SK-N-SH (cell line): ENCODE results near the gene NTSR1. TPM values are rescaled to one million over a fixed set of nuclear protein-coding genes. Genes with fewer than 3 reads are reported as not detected.

Experiments
- CTCF ChIA-PET: fragments of 300-600, 350-600 bp; formaldehyde crosslinking; extraction: SDS; loops from one replicate; lab custom pipeline; 2021; lab: Yijun Ruan, JAX
- POLR2A ChIA-PET: fragments of 350-600 bp; sonication (Branson Sonifier 250); formaldehyde crosslinking; extraction: SDS; loops from one replicate; lab custom pipeline; 2020; ENCODE audit warnings: antibody characterized with exemption, inconsistent platforms; lab: Yijun Ruan, JAX
- DNase-seq: peaks from one replicate; pipeline ENCODE4 v3.0.0; 2012
- H2AFZ ChIP-seq: fragments of 200-600 bp; sonication (generic); 2 replicates; pipeline ENCODE4 v1.8.1; 2016; ENCODE audit warnings: antibody characterized with exemption, mild to moderate bottlenecking, low read depth
- H3F3A ChIP-seq: fragments of 200-600 bp; sonication (generic); replicated peaks from 2 replicates; pipeline ENCODE3; 2016; ENCODE audit warnings: antibody characterized with exemption, mild to moderate bottlenecking; ENCODE audit not compliant: insufficient read depth
- H3K27ac ChIP-seq, 2 experiments: fragments of 200-500 bp in 1 of 2; fragments of 200-600 bp in 1 of 2; sonication (Bioruptor generic) in 1 of 2; sonication (generic), shearing (Covaris generic) in 1 of 2; 2 replicates each; pipeline versions ENCODE4 v1.5.1 to v1.6.1; 2014 to 2016; ENCODE audit warnings: low read depth in 2 of 2, inconsistent platforms in 1 of 2, low read length in 1 of 2, mild to moderate bottlenecking in 1 of 2, mixed read lengths in 1 of 2
- H3K27me3 ChIP-seq: fragments of 200-600 bp; sonication (generic), shearing (Covaris generic); 2 replicates; pipeline ENCODE4 v1.6.1; 2016; ENCODE audit warnings: mixed run types; ENCODE audit not compliant: insufficient read depth
- H3K36me3 ChIP-seq, 2 experiments: fragments of 200-500 bp in 1 of 2; fragments of 200-600 bp in 1 of 2; sonication (Bioruptor generic) in 1 of 2; sonication (generic) in 1 of 2; replicated peaks in 1 of 2; 2 replicates each; pipeline versions ENCODE3 to v1.5.1; 2014 to 2016; ENCODE audit warnings: low read length in 1 of 2, mild to moderate bottlenecking in 1 of 2; ENCODE audit not compliant: insufficient read depth in 2 of 2, control insufficient read depth in 1 of 2
- H3K4me1 ChIP-seq, 2 experiments: fragments of 200-500 bp in 1 of 2; fragments of 200-600 bp in 1 of 2; sonication (Bioruptor generic) in 1 of 2; sonication (generic), shearing (Covaris generic) in 1 of 2; 2 replicates each; pipeline versions ENCODE4 v1.5.1 to v1.6.1; 2014 to 2016; ENCODE audit warnings: low read depth in 1 of 2, low read length in 1 of 2, mixed run types in 1 of 2; ENCODE audit not compliant: insufficient read depth in 2 of 2, control insufficient read depth in 1 of 2
- H3K4me2 ChIP-seq: fragments of 200-600 bp; sonication (generic), shearing (Covaris generic); 2 replicates; pipeline ENCODE4 v1.6.1; 2017; ENCODE audit warnings: mixed run types
- H3K4me3 ChIP-seq, 2 experiments: fragments of 200-500 bp in 1 of 2; fragments of 200-600 bp in 1 of 2; sonication (Bioruptor generic) in 1 of 2; sonication (generic), shearing (Covaris generic) in 1 of 2; 2 replicates each; pipeline versions ENCODE4 v1.5.1 to v1.8.1; 2014 to 2016; ENCODE audit warnings: low read depth in 2 of 2, inconsistent platforms in 1 of 2, low read length in 1 of 2, mild to moderate bottlenecking in 1 of 2, mixed read lengths in 1 of 2, moderate library complexity in 1 of 2
- H3K79me2 ChIP-seq: fragments of 200-600 bp; sonication (generic); 2 replicates; pipeline ENCODE4 v1.8.1; 2017; ENCODE audit warnings: mild to moderate bottlenecking; ENCODE audit not compliant: insufficient read depth
- H3K9ac ChIP-seq: fragments of 200-600 bp; sonication (generic); 2 replicates; pipeline ENCODE4 v1.6.1; 2017; ENCODE audit warnings: mixed run types
- H3K9me2 ChIP-seq: fragments of 200-600 bp; sonication (generic); 2 replicates; pipeline ENCODE4 v1.6.1; 2017; ENCODE audit warnings: mixed run types
- H3K9me3 ChIP-seq: fragments of 200-600 bp; sonication (generic); 2 replicates; pipeline ENCODE4 v1.6.1; 2017; ENCODE audit warnings: mixed run types, mild to moderate bottlenecking, moderate library complexity
- H4K20me1 ChIP-seq: fragments of 200-600 bp; sonication (generic); 2 replicates; pipeline ENCODE4 v1.6.1; 2017; ENCODE audit warnings: mild to moderate bottlenecking, mixed run types; ENCODE audit not compliant: insufficient read depth
- CHD2 ChIP-seq: fragments of 150-350 bp; IDR thresholded peaks from 2 replicates; pipeline ENCODE4 v1.6.1; 2018; ENCODE audit warnings: low read length; ENCODE audit not compliant: partially characterized antibody
- CTCF ChIP-seq: fragments of 200-600 bp; sonication (generic); IDR thresholded peaks from 2 replicates; pipeline ENCODE4 v1.6.1; 2017; ENCODE audit warnings: antibody characterized with exemption, mild to moderate bottlenecking, moderate library complexity
- ELF1 ChIP-seq: IDR thresholded peaks from 2 replicates; pipeline ENCODE4 v1.4.0; 2012
- EP300 ChIP-seq, 2 experiments: IDR thresholded peaks; 2 replicates each; pipeline versions ENCODE4 v1.4.0 to v1.6.1; 2012; ENCODE audit warnings: borderline replicate concordance in 1 of 2, low read depth in 1 of 2, low read length in 1 of 2
- EZH2phosphoT487 ChIP-seq: fragments of 200-600 bp; sonication (generic); IDR thresholded peaks from 2 replicates; pipeline ENCODE4 v1.6.1; 2017; ENCODE audit warnings: low read depth, mixed run types, mild to moderate bottlenecking, antibody characterized with exemption, moderate library complexity, borderline replicate concordance
- FOXM1 ChIP-seq: IDR thresholded peaks from 2 replicates; pipeline ENCODE4 v1.4.0; 2012; ENCODE audit warnings: low read depth, mild to moderate bottlenecking
- GABPA ChIP-seq: IDR thresholded peaks from 2 replicates; pipeline ENCODE4 v1.4.0; 2012; ENCODE audit warnings: low read depth, mild to moderate bottlenecking
- JUND ChIP-seq: IDR thresholded peaks from 2 replicates; pipeline ENCODE4 v1.4.0; 2012
- MXI1 ChIP-seq: IDR thresholded peaks from 2 replicates; pipeline ENCODE4 v1.6.1; 2012; ENCODE audit warnings: mild to moderate bottlenecking, low read depth, low read length, improper control_type of control experiment
- NRF1 ChIP-seq: IDR thresholded peaks from 2 replicates; pipeline ENCODE4 v1.6.1; 2012; ENCODE audit warnings: low read depth, mild to moderate bottlenecking, low read length
- PBX3 ChIP-seq: IDR thresholded peaks from 2 replicates; pipeline ENCODE4; 2012
- POLR2AphosphoS5 ChIP-seq: IDR thresholded peaks from 2 replicates; pipeline ENCODE4 v1.6.1; 2012; ENCODE audit warnings: low read depth, low read length
- RCOR1 ChIP-seq: fragments of 150-350 bp; IDR thresholded peaks from 2 replicates; pipeline ENCODE4 v1.6.1; 2017; ENCODE audit warnings: antibody characterized with exemption, low read length
- REST ChIP-seq: IDR thresholded peaks from 2 replicates; pipeline ENCODE4 v1.6.1; 2012; ENCODE audit warnings: mild to moderate bottlenecking, low read depth, low read length, moderate library complexity
- RXRA ChIP-seq: IDR thresholded peaks from 2 replicates; pipeline ENCODE4 v1.4.0; 2012; ENCODE audit warnings: low read depth, mild to moderate bottlenecking, borderline replicate concordance
- YY1 ChIP-seq: IDR thresholded peaks from 2 replicates; pipeline ENCODE4 v1.4.0; 2012; ENCODE audit warnings: low read depth, mild to moderate bottlenecking
- WGBS: methylation state at CpG from one replicate; pipeline ENCODE4 v1.1.6; 2017; ENCODE audit warnings: low lambda C conversion rate; 5-methylcytosine and 5-hydroxymethylcytosine counted together
- polyA plus RNA-seq, 3 experiments: library from polyadenylated mRNA; depleted of rRNA; stranded (reverse); fragments of >200 nt; gene quantifications; 2 replicates each; pipeline ENCODE4 v1.2.3, GENCODE V29; 2012
- TF ChIP-seq, protein P1 (sequence below): fragments of 150-350 bp; IDR thresholded peaks from 2 replicates; pipeline ENCODE4 v1.6.1; 2016; ENCODE audit warnings: mild to moderate bottlenecking, low read depth, low read length
- TF ChIP-seq, protein P2 (sequence below): fragments of 150-350 bp; IDR thresholded peaks from 2 replicates; pipeline ENCODE4 v1.6.1; 2017; ENCODE audit warnings: antibody characterized with exemption, low read length, low read depth, borderline replicate concordance

The NTSR1 gene
- polyA plus RNA-seq, 1 of the 3 experiments (the other 2 are of a cell fraction) = 8.2 TPM

DNA sequence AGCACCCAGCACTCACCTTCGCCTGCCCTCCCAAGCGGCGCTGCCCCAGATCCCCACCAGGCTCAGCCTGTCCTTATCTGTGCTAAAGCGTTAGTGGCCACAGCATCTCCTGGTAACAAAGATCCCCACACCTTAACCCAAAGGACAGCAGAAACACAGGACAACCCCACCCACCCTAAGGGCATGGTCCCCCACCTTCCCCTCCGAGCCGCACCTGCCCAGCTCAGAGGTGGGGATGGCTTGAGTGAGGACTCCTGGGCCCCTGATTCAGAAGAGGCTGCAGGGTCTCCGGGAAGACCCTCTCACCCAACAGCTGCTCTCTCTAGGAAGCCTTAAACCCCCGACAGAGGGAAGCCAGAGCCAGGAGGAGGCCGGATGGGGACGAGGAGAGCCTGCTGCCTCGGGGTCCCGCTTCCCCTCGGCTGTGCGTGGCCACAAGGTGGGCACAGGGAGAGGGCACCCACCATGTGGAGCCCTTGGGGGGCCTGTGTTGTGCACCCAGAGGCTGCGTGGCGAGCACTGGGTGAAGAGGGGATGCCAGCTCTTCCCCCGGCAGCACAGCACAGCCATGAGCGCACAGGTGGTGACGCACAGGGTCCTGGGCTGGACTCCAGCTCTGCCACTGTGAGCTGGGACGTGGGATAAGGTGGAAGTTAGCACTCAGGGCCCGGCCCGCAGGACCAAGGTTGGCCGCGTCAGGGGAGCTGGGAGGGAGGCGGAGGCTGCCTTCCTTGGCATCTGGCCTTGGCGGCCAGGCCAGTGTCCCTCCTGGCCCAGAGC, 55.7 kb downstream of the NTSR1 start:
- Histone ChIP-seq H3K9me3 (no peaks in the 10 kb centered on the region), H2AFZ (no peak overlapping the region), H3K27me3 (no peaks in the 10 kb centered on the region), H3K4me2 (no peak overlapping the region), H3F3A (no peaks in the 10 kb centered on the region), H3K36me3 (no peaks in the 10 kb centered on the region), H3K4me1 (peaks cover 0 to 20% of the 10 kb centered on the region in 2 experiments; a peak in 2 of 4 replicates), H3K79me2 (no peaks in the 10 kb centered on the region), H3K4me3 (no peak overlapping the region), H3K9me2 (no peaks in the 10 kb centered on the region), H4K20me1 (no peaks in the 10 kb centered on the region), H3K9ac (no peak overlapping the region), H3K27ac (no peak overlapping the region)
- no peak for DNase-seq
- no peak for TF ChIP-seq YY1
- TF ChIP-seq CHD2 = no peak
- TF ChIP-seq, protein P1, sequence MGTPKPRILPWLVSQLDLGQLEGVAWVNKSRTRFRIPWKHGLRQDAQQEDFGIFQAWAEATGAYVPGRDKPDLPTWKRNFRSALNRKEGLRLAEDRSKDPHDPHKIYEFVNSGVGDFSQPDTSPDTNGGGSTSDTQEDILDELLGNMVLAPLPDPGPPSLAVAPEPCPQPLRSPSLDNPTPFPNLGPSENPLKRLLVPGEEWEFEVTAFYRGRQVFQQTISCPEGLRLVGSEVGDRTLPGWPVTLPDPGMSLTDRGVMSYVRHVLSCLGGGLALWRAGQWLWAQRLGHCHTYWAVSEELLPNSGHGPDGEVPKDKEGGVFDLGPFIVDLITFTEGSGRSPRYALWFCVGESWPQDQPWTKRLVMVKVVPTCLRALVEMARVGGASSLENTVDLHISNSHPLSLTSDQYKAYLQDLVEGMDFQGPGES = no peak
- TF ChIP-seq FOXM1 = no peak
- no peak for TF ChIP-seq MXI1
- TF ChIP-seq JUND = no peak
- TF ChIP-seq EZH2phosphoT487 = no peak
- no peak for TF ChIP-seq GABPA
- TF ChIP-seq POLR2AphosphoS5 = no peak
- TF ChIP-seq REST = no peak
- no peak for TF ChIP-seq CTCF
- no peak for TF ChIP-seq RCOR1
- no peak for TF ChIP-seq EP300 (IDR thresholded peaks at IDR 0.05; ENCODE audit: borderline replicate concordance in 1 of 2, low read depth in 1 of 2, low read length in 1 of 2)
- no peak for TF ChIP-seq NRF1
- TF ChIP-seq, protein P2, sequence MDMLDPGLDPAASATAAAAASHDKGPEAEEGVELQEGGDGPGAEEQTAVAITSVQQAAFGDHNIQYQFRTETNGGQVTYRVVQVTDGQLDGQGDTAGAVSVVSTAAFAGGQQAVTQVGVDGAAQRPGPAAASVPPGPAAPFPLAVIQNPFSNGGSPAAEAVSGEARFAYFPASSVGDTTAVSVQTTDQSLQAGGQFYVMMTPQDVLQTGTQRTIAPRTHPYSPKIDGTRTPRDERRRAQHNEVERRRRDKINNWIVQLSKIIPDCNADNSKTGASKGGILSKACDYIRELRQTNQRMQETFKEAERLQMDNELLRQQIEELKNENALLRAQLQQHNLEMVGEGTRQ = no peak
- no peak for TF ChIP-seq RXRA
- no peak for TF ChIP-seq PBX3
- no peak for TF ChIP-seq ELF1
- ChIA-PET POLR2A (no interaction called here), CTCF (interaction anchor here (1.3 to 1.9 kb wide), 5 partner anchors 27 to 265 kb away, joined by 3 to 10 read pairs (median 4); no protein-coding TSS in a partner anchor)
- WGBS = 84% methylated on average over 22 of the region's 26 CpGs
